ENCODE results near the gene CCDC110.

DNA sequence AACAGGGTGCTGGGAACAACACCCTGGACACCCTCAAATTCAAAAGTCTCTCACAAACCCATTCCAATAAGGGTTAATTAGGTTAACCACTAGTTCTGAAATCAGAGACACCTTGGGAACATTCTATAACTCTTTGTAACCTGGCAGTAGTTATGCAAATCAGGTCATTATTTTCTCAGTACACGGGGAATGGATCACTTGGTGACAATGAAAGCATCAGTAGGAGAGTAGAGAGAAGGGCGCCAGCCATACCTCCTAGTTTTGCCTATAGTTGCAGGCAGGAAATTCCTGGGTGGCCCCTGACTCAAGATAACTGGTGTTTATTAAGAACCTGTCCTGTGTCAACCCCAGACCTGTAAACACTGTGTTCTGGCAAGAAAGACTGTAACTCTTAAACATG, 2.5 kb downstream of the CCDC110 start:
- TF ChIP-seq, protein P1, sequence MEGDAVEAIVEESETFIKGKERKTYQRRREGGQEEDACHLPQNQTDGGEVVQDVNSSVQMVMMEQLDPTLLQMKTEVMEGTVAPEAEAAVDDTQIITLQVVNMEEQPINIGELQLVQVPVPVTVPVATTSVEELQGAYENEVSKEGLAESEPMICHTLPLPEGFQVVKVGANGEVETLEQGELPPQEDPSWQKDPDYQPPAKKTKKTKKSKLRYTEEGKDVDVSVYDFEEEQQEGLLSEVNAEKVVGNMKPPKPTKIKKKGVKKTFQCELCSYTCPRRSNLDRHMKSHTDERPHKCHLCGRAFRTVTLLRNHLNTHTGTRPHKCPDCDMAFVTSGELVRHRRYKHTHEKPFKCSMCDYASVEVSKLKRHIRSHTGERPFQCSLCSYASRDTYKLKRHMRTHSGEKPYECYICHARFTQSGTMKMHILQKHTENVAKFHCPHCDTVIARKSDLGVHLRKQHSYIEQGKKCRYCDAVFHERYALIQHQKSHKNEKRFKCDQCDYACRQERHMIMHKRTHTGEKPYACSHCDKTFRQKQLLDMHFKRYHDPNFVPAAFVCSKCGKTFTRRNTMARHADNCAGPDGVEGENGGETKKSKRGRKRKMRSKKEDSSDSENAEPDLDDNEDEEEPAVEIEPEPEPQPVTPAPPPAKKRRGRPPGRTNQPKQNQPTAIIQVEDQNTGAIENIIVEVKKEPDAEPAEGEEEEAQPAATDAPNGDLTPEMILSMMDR (IDR thresholded peaks at IDR 0.05) = no peak
- TF ChIP-seq POLR2AphosphoS5 (IDR thresholded peaks at IDR 0.05) = no peak

All from esophagus muscularis mucosa (tissue), 3 donors.